Neural progenitor cell (in vitro differentiated cells): ENCODE data around the gene TLL2. TPM values are rescaled to one million over a fixed set of nuclear protein-coding genes. Genes with fewer than 3 reads are reported as not detected.

ENCODE experiments used
- DNase-seq: peaks from one replicate; pipeline ENCODE4 v3.0.0-alpha.2; 2016; ENCODE audit warnings: low spot score
- H2AFZ ChIP-seq: fragments of 200-600 bp; sonication (generic); replicated peaks from 2 replicates; pipeline ENCODE4 v1.6.1; 2016; ENCODE audit warnings: antibody characterized with exemption
- H3F3A ChIP-seq: fragments of 200-600 bp; sonication (generic); 2 replicates; pipeline ENCODE4 v1.6.1; 2016; ENCODE audit warnings: antibody characterized with exemption, low read depth
- H3K27ac ChIP-seq: fragments of 200-600 bp; sonication (generic); 2 replicates; pipeline ENCODE4 v1.5.1; 2016; ENCODE audit warnings: mild to moderate bottlenecking
- H3K27me3 ChIP-seq: fragments of 200-600 bp; sonication (generic); 2 replicates; pipeline ENCODE4 v1.6.1; 2016; ENCODE audit warnings: mild to moderate bottlenecking, moderate library complexity
- H3K36me3 ChIP-seq: fragments of 200-600 bp; sonication (generic); 2 replicates; pipeline ENCODE4 v1.5.1; 2016
- H3K4me1 ChIP-seq: fragments of 200-600 bp; sonication (generic); 2 replicates; pipeline ENCODE4 v1.6.1; 2016; ENCODE audit warnings: mixed run types
- H3K4me2 ChIP-seq: fragments of 200-600 bp; sonication (generic); 2 replicates; pipeline ENCODE4 v1.6.1; 2016
- H3K4me3 ChIP-seq: fragments of 200-600 bp; sonication (generic); 2 replicates; pipeline ENCODE4 v1.5.1; 2016
- H3K79me2 ChIP-seq: fragments of 200-600 bp; sonication (generic); 2 replicates; pipeline ENCODE4 v1.6.1; 2016; ENCODE audit warnings: low read depth
- H3K9ac ChIP-seq: fragments of 200-600 bp; sonication (generic); 2 replicates; pipeline ENCODE4 v1.6.1; 2016
- H3K9me3 ChIP-seq: fragments of 200-600 bp; sonication (generic); 2 replicates; pipeline ENCODE4 v1.5.1; 2016; ENCODE audit warnings: low read depth
- H4K20me1 ChIP-seq: fragments of 200-600 bp; sonication (generic); 2 replicates; pipeline ENCODE4 v1.6.1; 2016; ENCODE audit warnings: low read depth
- H3K27ac Mint-ChIP-seq: 3 replicates; pipeline ENCODE4 v1.8.0; 2021; ENCODE audit warnings: mixed read lengths
- H3K27me3 Mint-ChIP-seq: 2 replicates; pipeline ENCODE4 v1.8.0; 2022; ENCODE audit warnings: low read depth, mild to moderate bottlenecking, inconsistent platforms, moderate library complexity, mixed read lengths; ENCODE audit not compliant: insufficient read depth
- H3K36me3 Mint-ChIP-seq: 3 replicates; pipeline ENCODE4 v1.8.0; 2021; ENCODE audit warnings: mixed read lengths
- H3K4me1 Mint-ChIP-seq: 3 replicates; pipeline ENCODE4 v1.8.0; 2021; ENCODE audit warnings: mixed read lengths
- H3K4me3 Mint-ChIP-seq: 3 replicates; pipeline ENCODE4 v1.8.0; 2021; ENCODE audit warnings: mild to moderate bottlenecking, moderate library complexity, mixed read lengths
- H3K9me3 Mint-ChIP-seq: 3 replicates; pipeline ENCODE4 v1.8.0; 2020; ENCODE audit warnings: mixed read lengths
- EZH2 ChIP-seq: fragments of 200-600 bp; sonication (generic); IDR thresholded peaks from 2 replicates; pipeline ENCODE4 v1.6.1; 2017; ENCODE audit warnings: antibody characterized with exemption, mild to moderate bottlenecking, moderate library complexity
- EZH2phosphoT487 ChIP-seq: fragments of 200-600 bp; sonication (generic); IDR thresholded peaks from 2 replicates; pipeline ENCODE4 v1.6.1; 2017; ENCODE audit warnings: antibody characterized with exemption
- total RNA-seq: library from RNA; depleted of rRNA; stranded (reverse); fragments of >200 nt; gene quantifications from 2 replicates; pipeline ENCODE4 v1.2.3, GENCODE V29; 2015; ENCODE audit warnings: low replicate concordance
- TF ChIP-seq, protein P1 (sequence below): fragments of 200-600 bp; sonication (generic); IDR thresholded peaks from 2 replicates; pipeline ENCODE4 v1.5.1; 2017; ENCODE audit warnings: antibody characterized with exemption, mild to moderate bottlenecking

TLL2 gene
- total RNA-seq, 1 donor from 2014 or later = 0.22 TPM

DNA sequence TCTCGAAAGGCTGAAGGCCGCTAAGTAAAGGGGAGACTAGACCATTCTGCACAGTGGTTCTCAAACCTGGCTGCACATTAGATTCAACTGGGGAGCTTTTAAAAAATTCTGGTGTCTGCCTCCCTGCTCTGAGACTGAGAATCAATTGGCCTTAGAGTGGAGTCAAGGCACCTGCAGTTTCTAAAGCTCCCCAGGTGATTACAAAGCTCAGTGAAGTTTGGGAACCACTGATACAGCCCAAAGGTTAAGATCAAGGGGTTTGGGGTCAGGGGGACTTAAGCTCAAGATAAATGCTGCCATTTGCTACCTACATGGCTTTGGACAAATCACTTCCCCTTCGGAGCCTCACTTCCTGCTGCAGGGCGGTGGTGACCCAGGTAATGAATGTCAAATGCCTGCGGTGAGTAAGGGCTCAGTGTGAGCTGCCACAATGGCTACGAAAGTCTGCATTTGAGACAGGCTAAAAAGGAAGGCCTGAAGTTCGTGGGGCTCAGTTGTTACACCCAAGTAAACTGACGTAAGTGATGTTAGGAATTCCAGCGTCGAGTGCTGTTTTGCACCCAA is 72.3 kb downstream of the TLL2 start:
- no peaks in the 10 kb centered on the region for H3K27me3 ChIP-seq
- Mint-ChIP-seq H3K4me1 (peaks cover 49% of the 10 kb centered on the region), H3K27me3 (peaks cover 28% of the 10 kb centered on the region), H3K36me3 (peaks cover 14% of the 10 kb centered on the region), H3K9me3 (peaks cover 19% of the 10 kb centered on the region), H3K27ac (peak overlapping the region; percentile 54), H3K4me3 (peak overlapping the region; percentile 66)
- no peaks in the 10 kb centered on the region for H3K36me3 ChIP-seq
- H3K27ac ChIP-seq = no peak overlapping the region
- H3K9me3 ChIP-seq = no peaks in the 10 kb centered on the region
- no peak overlapping the region for H3K4me3 ChIP-seq
- no peak for TF ChIP-seq EZH2
- TF ChIP-seq, protein P1, sequence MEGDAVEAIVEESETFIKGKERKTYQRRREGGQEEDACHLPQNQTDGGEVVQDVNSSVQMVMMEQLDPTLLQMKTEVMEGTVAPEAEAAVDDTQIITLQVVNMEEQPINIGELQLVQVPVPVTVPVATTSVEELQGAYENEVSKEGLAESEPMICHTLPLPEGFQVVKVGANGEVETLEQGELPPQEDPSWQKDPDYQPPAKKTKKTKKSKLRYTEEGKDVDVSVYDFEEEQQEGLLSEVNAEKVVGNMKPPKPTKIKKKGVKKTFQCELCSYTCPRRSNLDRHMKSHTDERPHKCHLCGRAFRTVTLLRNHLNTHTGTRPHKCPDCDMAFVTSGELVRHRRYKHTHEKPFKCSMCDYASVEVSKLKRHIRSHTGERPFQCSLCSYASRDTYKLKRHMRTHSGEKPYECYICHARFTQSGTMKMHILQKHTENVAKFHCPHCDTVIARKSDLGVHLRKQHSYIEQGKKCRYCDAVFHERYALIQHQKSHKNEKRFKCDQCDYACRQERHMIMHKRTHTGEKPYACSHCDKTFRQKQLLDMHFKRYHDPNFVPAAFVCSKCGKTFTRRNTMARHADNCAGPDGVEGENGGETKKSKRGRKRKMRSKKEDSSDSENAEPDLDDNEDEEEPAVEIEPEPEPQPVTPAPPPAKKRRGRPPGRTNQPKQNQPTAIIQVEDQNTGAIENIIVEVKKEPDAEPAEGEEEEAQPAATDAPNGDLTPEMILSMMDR = no peak
- no peak for TF ChIP-seq EZH2phosphoT487
- H2AFZ ChIP-seq = no peak overlapping the region
- H3K9ac ChIP-seq = no peak overlapping the region
- no peaks in the 10 kb centered on the region for H3K79me2 ChIP-seq
- no peaks in the 10 kb centered on the region for H4K20me1 ChIP-seq
- peak; percentile 28 for DNase-seq
- H3F3A ChIP-seq = peaks cover 22% of the 10 kb centered on the region
- peaks cover 21% of the 10 kb centered on the region for H3K4me1 ChIP-seq
- peak overlapping the region; percentile 69 for H3K4me2 ChIP-seq

DNA sequence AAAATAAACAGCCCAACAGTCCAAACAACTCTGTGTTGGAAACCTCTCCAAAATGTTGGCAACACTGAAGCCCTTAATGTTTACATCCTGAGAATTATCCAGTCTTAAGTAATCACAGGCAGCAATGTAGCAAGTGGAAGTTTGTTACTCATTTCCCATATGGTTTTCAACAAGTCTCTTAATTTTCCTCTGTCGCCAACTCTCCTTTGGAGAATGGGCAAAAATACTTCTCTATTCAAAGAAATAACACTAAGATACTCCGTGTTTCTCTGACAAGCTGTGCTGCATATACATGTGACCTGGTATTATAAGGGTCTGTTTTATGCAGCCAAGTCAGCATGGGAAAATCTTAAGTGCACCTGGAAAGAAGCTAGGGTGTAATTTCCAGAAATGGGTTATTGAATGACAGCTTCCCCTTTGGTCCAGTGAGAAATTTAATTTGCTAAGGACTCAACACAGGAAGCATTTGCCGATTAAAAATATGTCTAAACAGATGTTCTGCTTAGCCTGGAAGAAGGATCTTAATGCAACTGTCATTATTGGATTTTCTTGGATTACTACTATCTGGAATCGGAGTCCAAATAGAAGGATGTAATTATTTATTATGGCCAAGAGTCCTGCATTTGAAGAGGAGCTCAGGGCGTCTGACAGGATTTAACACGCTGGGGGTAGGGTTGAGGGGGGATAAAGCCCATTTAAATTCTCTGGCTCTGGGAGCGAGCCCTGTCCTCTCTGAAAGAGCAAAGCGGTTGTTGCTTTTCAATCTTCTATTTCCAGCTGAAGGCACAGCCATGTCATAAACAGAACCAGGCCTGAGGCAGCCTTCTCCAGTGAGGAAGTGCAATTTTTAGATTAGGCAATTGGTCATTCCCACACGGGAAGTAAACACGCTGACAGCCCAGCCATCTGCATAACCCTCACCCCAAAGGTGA is 73.1 kb downstream of the TLL2 start:
- Mint-ChIP-seq H3K27ac (peak overlapping the region; percentile 53), H3K4me1 (peaks cover 44% of the 10 kb centered on the region), H3K36me3 (peaks cover 13% of the 10 kb centered on the region), H3K9me3 (peaks cover 18% of the 10 kb centered on the region), H3K4me3 (peak overlapping the region; percentile 59), H3K27me3 (peaks cover 26% of the 10 kb centered on the region)
- Histone ChIP-seq H3K79me2 (no peaks in the 10 kb centered on the region), H3K27ac (no peak overlapping the region), H3F3A (peaks cover 22% of the 10 kb centered on the region), H3K36me3 (no peaks in the 10 kb centered on the region), H4K20me1 (no peaks in the 10 kb centered on the region), H2AFZ (no peak overlapping the region), H3K9ac (no peak overlapping the region), H3K9me3 (no peaks in the 10 kb centered on the region), H3K4me2 (peak overlapping the region; percentile 69), H3K4me3 (no peak overlapping the region), H3K27me3 (no peaks in the 10 kb centered on the region), H3K4me1 (peaks cover 21% of the 10 kb centered on the region)
- no peak for DNase-seq
- no peak for TF ChIP-seq EZH2
- no peak for TF ChIP-seq EZH2phosphoT487
- TF ChIP-seq, protein P1 = no peak

DNA sequence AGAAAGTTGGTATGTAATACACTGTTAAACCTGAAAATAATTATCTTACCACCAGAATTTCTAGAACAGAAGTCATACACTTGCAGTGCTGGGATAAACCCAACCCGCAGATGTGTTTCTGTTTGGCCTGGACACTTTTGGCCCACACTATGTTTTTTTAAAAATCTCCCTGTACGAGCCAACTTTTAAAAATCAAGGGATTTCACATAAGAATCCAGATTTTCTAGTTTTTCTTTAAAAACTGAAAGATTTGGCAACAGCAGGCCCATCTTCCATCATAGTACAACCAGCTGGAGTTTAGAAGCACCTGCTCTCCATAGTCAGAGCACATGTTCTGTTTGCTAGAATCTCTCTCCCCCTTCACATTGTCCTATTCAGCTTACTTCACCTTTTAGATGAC is 74.0 kb downstream of the TLL2 start:
- H3K36me3 ChIP-seq = no peaks in the 10 kb centered on the region
- H3K9me3 ChIP-seq = peaks cover 3% of the 10 kb centered on the region
- Mint-ChIP-seq H3K9me3 (peaks cover 19% of the 10 kb centered on the region), H3K27me3 (peaks cover 19% of the 10 kb centered on the region), H3K36me3 (peaks cover 11% of the 10 kb centered on the region), H3K27ac (no peak overlapping the region), H3K4me3 (no peak overlapping the region), H3K4me1 (peaks cover 38% of the 10 kb centered on the region)
- H3K4me3 ChIP-seq = no peak overlapping the region
- H3K79me2 ChIP-seq = no peaks in the 10 kb centered on the region
- H3K4me2 ChIP-seq = no peak overlapping the region
- H3F3A ChIP-seq = peaks cover 22% of the 10 kb centered on the region
- H3K27ac ChIP-seq = no peak overlapping the region
- H3K9ac ChIP-seq = no peak overlapping the region
- no peaks in the 10 kb centered on the region for H3K27me3 ChIP-seq
- H3K4me1 ChIP-seq = peaks cover 21% of the 10 kb centered on the region
- H4K20me1 ChIP-seq = no peaks in the 10 kb centered on the region
- no peak for DNase-seq
- H2AFZ ChIP-seq = no peak overlapping the region
- TF ChIP-seq EZH2phosphoT487 = no peak
- no peak for TF ChIP-seq EZH2
- TF ChIP-seq, protein P1 = no peak
